GM21723 (cell line): ENCODE results near the gene NHERF1.

Source experiments
- ATAC-seq: cut with Tn5 transposase; IDR thresholded peaks from one replicate; pipeline ENCODE4 v1.9.1; 2021; ENCODE audit warnings: mild to moderate bottlenecking, moderate library complexity; ENCODE audit not compliant: unreplicated experiment

The NHERF1 gene

GRCh38 chr17:74806334-74806733 is 57.9 kb downstream of the NHERF1 start:
- ATAC-seq, result no peak

- ATAC-seq, result no peak
Measured at GRCh38 chr17:74807441-74807840, 59.0 kb downstream of the NHERF1 start.

- no peak for ATAC-seq
Measured at GRCh38 chr17:74807925-74808324, 59.5 kb downstream of the NHERF1 start.

GRCh38 chr17:74808714-74809430 is 60.4 kb downstream of the NHERF1 start:
- no peak for ATAC-seq

GRCh38 chr17:74810699-74811485 is 62.5 kb downstream of the NHERF1 start:
- no peak for ATAC-seq

GRCh38 chr17:74812109-74813009 is 63.9 kb downstream of the NHERF1 start:
- no peak for ATAC-seq

- ATAC-seq, result no peak
Measured at GRCh38 chr17:74814453-74814852, 66.0 kb downstream of the NHERF1 start.

GRCh38 chr17:74815067-74815466 is 66.6 kb downstream of the NHERF1 start:
- ATAC-seq, result no peak

- ATAC-seq, result no peak
Measured at GRCh38 chr17:74815550-74816370, 67.3 kb downstream of the NHERF1 start.

- ATAC-seq, result no peak
Measured at GRCh38 chr17:74816905-74817620, 68.6 kb downstream of the NHERF1 start.

- no peak for ATAC-seq
Measured at GRCh38 chr17:74818291-74818938, 70.0 kb downstream of the NHERF1 start.
